Tibial nerve (tissue), 4 donors: ENCODE data around the gene COQ3.

Source experiments
- EP300 ChIP-seq, 2 donors: sonication (generic); formaldehyde crosslinking; IDR thresholded peaks; one replicate each; pipeline ENCODE4 v1.6.1; 2017; ENCODE audit warnings: antibody characterized with exemption in 2 of 2, mild to moderate bottlenecking in 1 of 2
- TF ChIP-seq, protein P1 (sequence below), 5 experiments: fragments of 200-600 bp in 3 of 5; fragments of 450-650 bp in 2 of 5; sonication (generic) in 3 of 5; IDR thresholded peaks; one replicate each; pipeline ENCODE4 v1.5.1; 2016 to 2019; ENCODE audit warnings: antibody characterized with exemption in 5 of 5, mild to moderate bottlenecking in 3 of 5, moderate library complexity in 2 of 5

GRCh38 chr6:99384507-99384906, 9.5 kb downstream of the COQ3 start:
- TF ChIP-seq, protein P1, sequence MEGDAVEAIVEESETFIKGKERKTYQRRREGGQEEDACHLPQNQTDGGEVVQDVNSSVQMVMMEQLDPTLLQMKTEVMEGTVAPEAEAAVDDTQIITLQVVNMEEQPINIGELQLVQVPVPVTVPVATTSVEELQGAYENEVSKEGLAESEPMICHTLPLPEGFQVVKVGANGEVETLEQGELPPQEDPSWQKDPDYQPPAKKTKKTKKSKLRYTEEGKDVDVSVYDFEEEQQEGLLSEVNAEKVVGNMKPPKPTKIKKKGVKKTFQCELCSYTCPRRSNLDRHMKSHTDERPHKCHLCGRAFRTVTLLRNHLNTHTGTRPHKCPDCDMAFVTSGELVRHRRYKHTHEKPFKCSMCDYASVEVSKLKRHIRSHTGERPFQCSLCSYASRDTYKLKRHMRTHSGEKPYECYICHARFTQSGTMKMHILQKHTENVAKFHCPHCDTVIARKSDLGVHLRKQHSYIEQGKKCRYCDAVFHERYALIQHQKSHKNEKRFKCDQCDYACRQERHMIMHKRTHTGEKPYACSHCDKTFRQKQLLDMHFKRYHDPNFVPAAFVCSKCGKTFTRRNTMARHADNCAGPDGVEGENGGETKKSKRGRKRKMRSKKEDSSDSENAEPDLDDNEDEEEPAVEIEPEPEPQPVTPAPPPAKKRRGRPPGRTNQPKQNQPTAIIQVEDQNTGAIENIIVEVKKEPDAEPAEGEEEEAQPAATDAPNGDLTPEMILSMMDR (IDR thresholded peaks at IDR 0.05): no peak
- no peak for TF ChIP-seq EP300 (IDR thresholded peaks at IDR 0.05)
